HepG2 (cell line): ENCODE data around the gene NEIL1. TPM values are rescaled to one million over a fixed set of nuclear protein-coding genes. Genes with fewer than 3 reads are reported as not detected.

ENCODE experiments used
- CEBPG ChIP-seq: IDR thresholded peaks from 2 replicates; pipeline ENCODE4 v1.6.1; 2016
- ELF4 ChIP-seq: sonication (generic); formaldehyde crosslinking; IDR thresholded peaks from 2 replicates; pipeline ENCODE4 v1.5.0; 2020; ENCODE audit warnings: missing genetic modification reagents, mild to moderate bottlenecking, moderate library complexity, borderline replicate concordance
- FOXA3 ChIP-seq: IDR thresholded peaks from 2 replicates; pipeline ENCODE4 v1.6.1; 2016; ENCODE audit warnings: missing genetic modification reagents, missing compliant biosample characterization
- FOXJ3 ChIP-seq: sonication (generic); formaldehyde crosslinking; IDR thresholded peaks from 2 replicates; pipeline ENCODE4 v1.4.0; 2020; ENCODE audit warnings: missing genetic modification reagents, mild to moderate bottlenecking, borderline replicate concordance
- MAF1 ChIP-seq: sonication (generic); formaldehyde crosslinking; IDR thresholded peaks from 2 replicates; pipeline ENCODE4 v1.5.0; 2020; ENCODE audit warnings: missing genetic modification reagents, borderline replicate concordance
- MAX ChIP-seq: IDR thresholded peaks from 2 replicates; pipeline ENCODE4 v1.6.1; 2012; ENCODE audit warnings: inconsistent platforms
- MTERF4 ChIP-seq: sonication (generic); formaldehyde crosslinking; IDR thresholded peaks from 2 replicates; pipeline ENCODE4 v1.8.0; 2023; ENCODE audit warnings: mild to moderate bottlenecking, missing genetic modification reagents
- TOE1 ChIP-seq: sonication (generic); formaldehyde crosslinking; IDR thresholded peaks from 2 replicates; pipeline ENCODE4 v1.4.0; 2020; ENCODE audit warnings: mild to moderate bottlenecking, missing genetic modification reagents
- ZBTB44 ChIP-seq: sonication (generic); formaldehyde crosslinking; IDR thresholded peaks from 2 replicates; pipeline ENCODE4 v1.4.0; 2020; ENCODE audit warnings: missing genetic modification reagents
- ZFP36 ChIP-seq: fragments of 150-350 bp; IDR thresholded peaks from 2 replicates; pipeline ENCODE4 v1.6.1; 2018; ENCODE audit warnings: borderline replicate concordance, low read length, low read depth; ENCODE audit not compliant: partially characterized antibody
- ZMYM4 ChIP-seq: sonication (generic); formaldehyde crosslinking; IDR thresholded peaks from 2 replicates; pipeline ENCODE4 v1.8.1; 2023; ENCODE audit warnings: mild to moderate bottlenecking, missing genetic modification reagents
- ZNF224 ChIP-seq: sonication (generic); formaldehyde crosslinking; IDR thresholded peaks from 2 replicates; pipeline ENCODE4 v1.5.0; 2020; ENCODE audit warnings: mild to moderate bottlenecking, missing genetic modification reagents
- ZNF281 ChIP-seq: sonication (generic); formaldehyde crosslinking; IDR thresholded peaks from 2 replicates; pipeline ENCODE4 v1.4.0; 2020; ENCODE audit warnings: missing genetic modification reagents, borderline replicate concordance
- ZNF431 ChIP-seq: sonication (generic); formaldehyde crosslinking; IDR thresholded peaks from 2 replicates; pipeline ENCODE4 v1.9.0; 2022; ENCODE audit warnings: missing genetic modification reagents, low read depth, mild to moderate bottlenecking, borderline replicate concordance
- ZNF512B ChIP-seq: sonication (generic); formaldehyde crosslinking; IDR thresholded peaks from 2 replicates; pipeline ENCODE4 v1.5.1; 2020; ENCODE audit warnings: missing genetic modification reagents, mild to moderate bottlenecking, borderline replicate concordance
- ZSCAN29 ChIP-seq: sonication (generic); formaldehyde crosslinking; conservative IDR thresholded peaks from 2 replicates; pipeline ENCODE4 v1.4.0; 2020; ENCODE audit warnings: mild to moderate bottlenecking, missing genetic modification reagents
- ZSCAN31 ChIP-seq: sonication (generic); formaldehyde crosslinking; IDR thresholded peaks from 2 replicates; pipeline ENCODE4 v1.5.0; 2020; ENCODE audit warnings: low read depth, mild to moderate bottlenecking, missing genetic modification reagents
- ZUFSP ChIP-seq: sonication (generic); formaldehyde crosslinking; IDR thresholded peaks from 2 replicates; pipeline ENCODE4 v1.9.0; 2021; ENCODE audit warnings: missing genetic modification reagents, mild to moderate bottlenecking, borderline replicate concordance
- polyA plus RNA-seq, 8 experiments: library from polyadenylated mRNA; depleted of rRNA in 3 of 8; stranded (reverse) in 7 of 8; unstranded in 1 of 8; fragments of >200 nt; fragmentation: Illumina TruSeq in 4 of 8; extraction: Trizol in 4 of 8; gene quantifications; 2 replicates each; pipeline versions ENCODE4 v1.2.1 to v1.2.3, GENCODE V29; 2011 to 2016; ENCODE audit warnings: low read depth in 4 of 8, missing spikeins in 1 of 8, mixed read lengths in 1 of 8; ENCODE audit not compliant: insufficient read depth in 1 of 8
- total RNA-seq, 5 experiments: library from RNA; depleted of rRNA; stranded (reverse); fragments of >200 nt; fragmentation: Illumina TruSeq; extraction: Trizol; gene quantifications; 2 replicates each; pipeline ENCODE4 v1.2.3, GENCODE V29; 2016; ENCODE audit warnings: low read depth in 1 of 5

Gene NEIL1
- total and polyA plus RNA-seq, 2 of the 13 experiments (the other 11 are each of a cell fraction or from before 2014, with no cell fraction given) = 10.4 to 15.5 TPM

GRCh38 chr15:75335705-75336355 lies 11.0 kb upstream of the NEIL1 start, which contains the start of gene COMMD4 (continued):
- TF ChIP-seq FOXJ3 (CRISPR knock-in tag) (no peak), ZBTB44 (no peak), CEBPG (0 out of 2 replicates have a peak, but pooled peaks have one; percentile 48), ZNF512B (CRISPR knock-in tag) (no peak), ZNF224 (no peak), ZNF431 (CRISPR knock-in tag) (no peak; the same call in 1 of the 2 replicates), ZNF281 (CRISPR knock-in tag) (peak; percentile 16; the same call in 1 of the 2 replicates), ELF4 (CRISPR knock-in tag) (0 out of 2 replicates have a peak, but pooled peaks have one; percentile 86), ZSCAN29 (no peak), TOE1 (CRISPR knock-in tag) (no peak; the same call in 1 of the 2 replicates), MAF1 (CRISPR knock-in tag) (peak; percentile 68; the same call in 1 of the 2 replicates), ZSCAN31 (CRISPR knock-in tag) (0 out of 2 replicates have a peak, but pooled peaks have one; percentile 69), MAX (peak; percentile 87), FOXA3 (CRISPR knock-in tag) (peak; percentile 71), ZFP36 (no peak), MTERF4 (CRISPR knock-in tag) (no peak; the same call in 1 of the 2 replicates), ZUFSP (CRISPR knock-in tag) (no peak), ZMYM4 (peak; percentile 65; the same call in 1 of the 2 replicates)
